OCI-LY3 (cell line): ENCODE results near the gene NUB1.

Experiments
- H2AFZ ChIP-seq: fragments of 200-600, 300-600 bp; shearing (Covaris generic); 2 replicates; pipeline ENCODE4 v1.6.0; 2014; ENCODE audit warnings: antibody characterized with exemption, low read depth, low read length
- H3K27ac ChIP-seq: fragments of 200-600, 300-600 bp; sonication (generic); 2 replicates; pipeline ENCODE4 v1.5.1; 2014; ENCODE audit warnings: mild to moderate bottlenecking, low read length, moderate library complexity, mixed read lengths
- H3K27me3 ChIP-seq: fragments of 200-600, 300-600 bp; sonication (generic); 2 replicates; pipeline ENCODE4 v1.6.1; 2014; ENCODE audit warnings: low read depth, low read length, mixed read lengths
- H3K36me3 ChIP-seq: fragments of 200-600, 300-600 bp; sonication (generic); replicated peaks from 2 replicates; pipeline ENCODE3; 2014; ENCODE audit warnings: low read depth, low read length, mixed read lengths
- H3K4me1 ChIP-seq: fragments of 300-600, 200-600 bp; sonication (generic); 2 replicates; pipeline ENCODE4 v1.6.1; 2014; ENCODE audit warnings: low read length, mixed read lengths
- H3K4me2 ChIP-seq: fragments of 200-600, 300-600 bp; sonication (generic); 2 replicates; pipeline ENCODE4 v1.6.1; 2014; ENCODE audit warnings: low read length, mixed read lengths
- H3K4me3 ChIP-seq: fragments of 300-600, 200-600 bp; sonication (generic); 2 replicates; pipeline ENCODE4 v1.5.1; 2014; ENCODE audit warnings: antibody characterized with exemption, mild to moderate bottlenecking, low read length, moderate library complexity
- H3K79me2 ChIP-seq: fragments of 300-600, 200-600 bp; shearing (Covaris generic); 2 replicates; pipeline ENCODE4 v1.6.1; 2014; ENCODE audit warnings: mild to moderate bottlenecking, low read length, mixed read lengths
- H3K9ac ChIP-seq: fragments of 300-600, 200-600 bp; shearing (Covaris generic); 2 replicates; pipeline ENCODE4 v1.6.0; 2014; ENCODE audit warnings: mild to moderate bottlenecking, low read length, moderate library complexity
- H3K9me3 ChIP-seq: fragments of 200-600, 300-600 bp; shearing (Covaris generic); 2 replicates; pipeline ENCODE4 v1.6.1; 2014; ENCODE audit warnings: low read length, mixed read lengths; ENCODE audit not compliant: insufficient read depth
- H4K20me1 ChIP-seq: fragments of 200-600, 300-600 bp; sonication (generic); 2 replicates; pipeline ENCODE4 v1.6.1; 2016; ENCODE audit warnings: low read length, mixed read lengths; ENCODE audit not compliant: insufficient read depth
- EZH2phosphoT487 ChIP-seq: fragments of 200-600 bp; shearing (Covaris generic); IDR thresholded peaks from 2 replicates; pipeline ENCODE4 v1.6.1; 2018; ENCODE audit warnings: antibody characterized with exemption, mixed run types, low read depth
- TF ChIP-seq, protein P1 (sequence below): fragments of 200-600, 300-600 bp; sonication (generic); IDR thresholded peaks from 2 replicates; pipeline ENCODE4 v1.5.1; 2014; ENCODE audit warnings: antibody characterized with exemption, low read length, low read depth

The NUB1 gene

DNA sequence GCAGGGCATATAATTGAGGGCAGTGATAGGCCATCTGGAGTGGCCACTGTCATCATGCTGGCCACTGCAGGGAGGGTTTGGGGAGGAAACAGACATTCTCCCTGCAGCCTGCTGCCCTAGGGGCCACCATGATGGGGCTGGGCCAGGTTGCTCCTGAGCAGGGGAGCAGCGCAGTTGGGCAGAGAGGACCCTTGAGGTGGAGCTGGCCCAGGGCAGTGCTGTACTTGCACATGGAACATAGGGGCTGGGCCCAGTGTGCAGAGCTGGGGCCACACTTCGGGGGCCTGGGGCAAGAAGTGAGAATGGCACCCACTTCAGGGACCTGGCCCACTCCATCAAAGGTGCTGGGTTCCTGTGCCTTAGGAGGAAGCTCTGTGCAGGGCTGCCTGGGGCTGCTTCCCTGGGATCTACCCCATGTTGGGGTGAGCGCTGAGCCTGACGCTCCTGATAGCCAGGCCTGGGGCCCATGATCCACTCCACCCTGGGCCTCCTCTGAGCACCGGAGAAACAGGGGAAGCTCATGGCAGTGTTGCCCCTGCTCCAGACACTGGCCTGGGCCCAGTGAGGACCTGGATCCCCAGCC is 21.3 kb upstream of the NUB1 start:
- Histone ChIP-seq H3K36me3 (no peaks in the 10 kb centered on the region), H4K20me1 (no peaks in the 10 kb centered on the region), H2AFZ (no peak overlapping the region), H3K27me3 (peaks cover 22% of the 10 kb centered on the region; the same call in 1 of the 2 replicates), H3K79me2 (no peaks in the 10 kb centered on the region), H3K9me3 (peaks cover 15% of the 10 kb centered on the region), H3K4me1 (peaks cover 2% of the 10 kb centered on the region; the same call in 1 of the 2 replicates), H3K9ac (no peak overlapping the region), H3K4me2 (no peak overlapping the region), H3K4me3 (no peak overlapping the region), H3K27ac (no peak overlapping the region)
- TF ChIP-seq, protein P1, sequence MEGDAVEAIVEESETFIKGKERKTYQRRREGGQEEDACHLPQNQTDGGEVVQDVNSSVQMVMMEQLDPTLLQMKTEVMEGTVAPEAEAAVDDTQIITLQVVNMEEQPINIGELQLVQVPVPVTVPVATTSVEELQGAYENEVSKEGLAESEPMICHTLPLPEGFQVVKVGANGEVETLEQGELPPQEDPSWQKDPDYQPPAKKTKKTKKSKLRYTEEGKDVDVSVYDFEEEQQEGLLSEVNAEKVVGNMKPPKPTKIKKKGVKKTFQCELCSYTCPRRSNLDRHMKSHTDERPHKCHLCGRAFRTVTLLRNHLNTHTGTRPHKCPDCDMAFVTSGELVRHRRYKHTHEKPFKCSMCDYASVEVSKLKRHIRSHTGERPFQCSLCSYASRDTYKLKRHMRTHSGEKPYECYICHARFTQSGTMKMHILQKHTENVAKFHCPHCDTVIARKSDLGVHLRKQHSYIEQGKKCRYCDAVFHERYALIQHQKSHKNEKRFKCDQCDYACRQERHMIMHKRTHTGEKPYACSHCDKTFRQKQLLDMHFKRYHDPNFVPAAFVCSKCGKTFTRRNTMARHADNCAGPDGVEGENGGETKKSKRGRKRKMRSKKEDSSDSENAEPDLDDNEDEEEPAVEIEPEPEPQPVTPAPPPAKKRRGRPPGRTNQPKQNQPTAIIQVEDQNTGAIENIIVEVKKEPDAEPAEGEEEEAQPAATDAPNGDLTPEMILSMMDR: no peak
- no peak for TF ChIP-seq EZH2phosphoT487

GRCh38 chr7:151321341-151321740 is 20.3 kb upstream of the NUB1 start:
- no peak overlapping the region for H3K4me2 ChIP-seq
- H3K27ac ChIP-seq: no peak overlapping the region
- H2AFZ ChIP-seq: no peak overlapping the region
- H3K4me3 ChIP-seq: no peak overlapping the region
- H3K9me3 ChIP-seq: peaks cover 15% of the 10 kb centered on the region
- no peaks in the 10 kb centered on the region for H3K36me3 ChIP-seq
- H3K4me1 ChIP-seq: no peaks in the 10 kb centered on the region
- TF ChIP-seq, protein P1: no peak
- no peak for TF ChIP-seq EZH2phosphoT487
- H3K79me2 ChIP-seq: no peaks in the 10 kb centered on the region
- H3K27me3 ChIP-seq: peaks cover 26% of the 10 kb centered on the region; the same call in 1 of the 2 replicates
- H4K20me1 ChIP-seq: no peaks in the 10 kb centered on the region
- no peak overlapping the region for H3K9ac ChIP-seq

GRCh38 chr7:151322906-151323305 is 18.7 kb upstream of the NUB1 start:
- no peaks in the 10 kb centered on the region for H3K36me3 ChIP-seq
- no peaks in the 10 kb centered on the region for H3K4me1 ChIP-seq
- H4K20me1 ChIP-seq: no peaks in the 10 kb centered on the region
- H3K9me3 ChIP-seq: peaks cover 15% of the 10 kb centered on the region
- H3K9ac ChIP-seq: no peak overlapping the region
- TF ChIP-seq, protein P1: no peak
- TF ChIP-seq EZH2phosphoT487: no peak
- H3K27ac ChIP-seq: no peak overlapping the region
- no peak overlapping the region for H2AFZ ChIP-seq
- H3K79me2 ChIP-seq: no peaks in the 10 kb centered on the region
- no peak overlapping the region for H3K4me3 ChIP-seq
- H3K27me3 ChIP-seq: peaks cover 19% of the 10 kb centered on the region; the same call in 1 of the 2 replicates
- H3K4me2 ChIP-seq: no peak overlapping the region

- H3K4me1 ChIP-seq: no peaks in the 10 kb centered on the region
- no peak overlapping the region for H3K9ac ChIP-seq
- no peaks in the 10 kb centered on the region for H3K36me3 ChIP-seq
- TF ChIP-seq EZH2phosphoT487: no peak
- TF ChIP-seq, protein P1: no peak
- H3K9me3 ChIP-seq: no peaks in the 10 kb centered on the region
- H3K4me2 ChIP-seq: no peak overlapping the region
- no peak overlapping the region for H3K27ac ChIP-seq
- no peaks in the 10 kb centered on the region for H3K79me2 ChIP-seq
- H2AFZ ChIP-seq: no peak overlapping the region
- no peaks in the 10 kb centered on the region for H4K20me1 ChIP-seq
- peaks cover 19% of the 10 kb centered on the region; the same call in 1 of the 2 replicates for H3K27me3 ChIP-seq
- H3K4me3 ChIP-seq: no peak overlapping the region
Measured at GRCh38 chr7:151327022-151327421, 14.6 kb upstream of the NUB1 start.
